Cardiac muscle cell (in vitro differentiated cells and primary cell): Measurements from ENCODE around the gene WASHC3. TPM values are rescaled to one million over a fixed set of nuclear protein-coding genes. Genes with fewer than 3 reads are reported as not detected.
"Not testable (repeated sequence)": the region's sequence is repeated elsewhere in the genome, so short reads cannot be mapped to it uniquely, and the experiment has no call there.

ENCODE experiments used
- DNase-seq, 2 donors: peaks; one replicate each; pipeline versions ENCODE4 v3.0.0 to v3.0.0-alpha.2; 2010 to 2017; ENCODE audit warnings: low read depth in 1 of 2, low spot score in 1 of 2
- H3K27ac ChIP-seq: fragments of 200-600 bp; sonication (generic); 2 replicates; pipeline ENCODE4 v1.5.1; 2016
- H3K27me3 ChIP-seq: fragments of 200-600 bp; sonication (generic); 2 replicates; pipeline ENCODE4 v1.6.0; 2016; ENCODE audit warnings: control low read depth
- H3K36me3 ChIP-seq: fragments of 200-600 bp; sonication (generic); 2 replicates; pipeline ENCODE4 v1.5.1; 2016; ENCODE audit warnings: control low read depth
- H3K4me1 ChIP-seq: fragments of 200-600 bp; sonication (generic); 2 replicates; pipeline ENCODE4 v1.8.1; 2017; ENCODE audit warnings: low read depth, mild to moderate bottlenecking, mixed run types
- H3K4me3 ChIP-seq: fragments of 200-600 bp; sonication (generic); 2 replicates; pipeline ENCODE4 v1.5.1; 2016; ENCODE audit warnings: mild to moderate bottlenecking
- H3K9me3 ChIP-seq: fragments of 200-600 bp; sonication (generic); 2 replicates; pipeline ENCODE4 v1.5.1; 2017; ENCODE audit warnings: low read depth, mild to moderate bottlenecking, control low read depth
- CTCF ChIP-seq: IDR thresholded peaks from 2 replicates; pipeline ENCODE4 v1.5.1; 2012; ENCODE audit warnings: low read depth, mild to moderate bottlenecking, low read length
- polyA plus RNA-seq: library from polyadenylated mRNA; unstranded; fragments of >200 nt; fragmentation: Nextera tagmentation; extraction: Ambion mirVana; gene quantifications from 2 replicates; pipeline ENCODE4 v1.2.1, GENCODE V29; 2016
- total RNA-seq: library from RNA; depleted of rRNA; stranded (reverse); fragments of >200 nt; gene quantifications from 2 replicates; pipeline ENCODE4 v1.2.3, GENCODE V29; 2016

WASHC3 gene
- total and polyA plus RNA-seq, 2 experiments from 2014 or later = 40.0 to 89.2 TPM

- Histone ChIP-seq H3K4me1 (no peaks in the 10 kb centered on the region), H3K27ac (no peak overlapping the region), H3K9me3 (no peaks in the 10 kb centered on the region), H3K4me3 (no peak overlapping the region), H3K36me3 (no peaks in the 10 kb centered on the region), H3K27me3 (no peaks in the 10 kb centered on the region)
- TF ChIP-seq CTCF = no peak
- DNase-seq = no peak
Measured at GRCh38 chr12:102026728-102027127, 35.1 kb downstream of the WASHC3 start.

- Histone ChIP-seq H3K36me3 (no peaks in the 10 kb centered on the region), H3K27ac (no peak overlapping the region), H3K4me3 (no peak overlapping the region), H3K9me3 (no peaks in the 10 kb centered on the region), H3K27me3 (no peaks in the 10 kb centered on the region), H3K4me1 (no peaks in the 10 kb centered on the region)
- DNase-seq = peak in 1 of 2 donors; percentile 38
- TF ChIP-seq CTCF = no peak
Measured at GRCh38 chr12:102024765-102025164, 37.0 kb downstream of the WASHC3 start.

- H3K4me1 ChIP-seq = no peaks in the 10 kb centered on the region
- no peaks in the 10 kb centered on the region for H3K36me3 ChIP-seq
- no peaks in the 10 kb centered on the region for H3K9me3 ChIP-seq
- H3K27me3 ChIP-seq = no peaks in the 10 kb centered on the region
- H3K27ac ChIP-seq = no peak overlapping the region
- no peak for TF ChIP-seq CTCF
- peak in 1 of 2 donors; percentile 62 for DNase-seq
- H3K4me3 ChIP-seq = no peak overlapping the region
Measured at GRCh38 chr12:102023343-102023930, 38.4 kb downstream of the WASHC3 start.

- no peak for DNase-seq
- TF ChIP-seq CTCF = no peak
- Histone ChIP-seq H3K4me1 (no peaks in the 10 kb centered on the region), H3K27me3 (no peaks in the 10 kb centered on the region), H3K27ac (no peak overlapping the region), H3K36me3 (no peaks in the 10 kb centered on the region), H3K4me3 (no peak overlapping the region), H3K9me3 (no peaks in the 10 kb centered on the region)
Measured at GRCh38 chr12:102022286-102022685, 39.5 kb downstream of the WASHC3 start.

GRCh38 chr12:102021540-102022246 lies 40.1 kb downstream of the WASHC3 start:
- no peaks in the 10 kb centered on the region for H3K4me1 ChIP-seq
- H3K9me3 ChIP-seq = no peaks in the 10 kb centered on the region
- no peaks in the 10 kb centered on the region for H3K27me3 ChIP-seq
- H3K36me3 ChIP-seq = no peaks in the 10 kb centered on the region
- TF ChIP-seq CTCF = no peak
- DNase-seq = no peak
- H3K27ac ChIP-seq = no peak overlapping the region
- no peak overlapping the region for H3K4me3 ChIP-seq

- not testable (repeated sequence) for H3K9me3 ChIP-seq, H3K4me3 ChIP-seq, H3K4me1 ChIP-seq, H3K27ac ChIP-seq, H3K36me3 ChIP-seq, DNase-seq, H3K27me3 ChIP-seq
Measured at GRCh38 chr12:102018607-102019006, 43.2 kb downstream of the WASHC3 start.
